Calu3 (cell line): ENCODE data around the gene PDGFA. TPM values are rescaled to one million over a fixed set of nuclear protein-coding genes. Genes with fewer than 3 reads are reported as not detected.

Experiments
- BruUV-seq: library from RNA; stranded (reverse); fragments of 400-500 nt; replicated peaks from 2 replicates; lab custom pipeline; 2021; lab: Mats Ljungman, UMichigan
- CTCF ChIA-PET: fragments of 300-600 bp; sonication (Branson Sonifier 250); formaldehyde crosslinking; loops from one replicate; lab custom pipeline; 2022; ENCODE audit warnings: antibody characterized with exemption; lab: Charles Lee
- DNase-seq: peaks from one replicate; pipeline ENCODE4 v3.0.0; 2022
- H3K27ac Mint-ChIP-seq: one replicate; pipeline ENCODE4 v1.8.0; 2022; ENCODE audit warnings: mixed read lengths; ENCODE audit not compliant: unreplicated experiment
- H3K27me3 Mint-ChIP-seq: one replicate; pipeline ENCODE4 v1.8.0; 2022; ENCODE audit warnings: mixed read lengths; ENCODE audit not compliant: unreplicated experiment
- H3K36me3 Mint-ChIP-seq: one replicate; pipeline ENCODE4 v1.8.0; 2022; ENCODE audit warnings: mild to moderate bottlenecking, moderate library complexity, mixed read lengths; ENCODE audit not compliant: insufficient read depth, unreplicated experiment
- H3K4me1 Mint-ChIP-seq: one replicate; pipeline ENCODE4 v1.8.0; 2022; ENCODE audit warnings: mild to moderate bottlenecking, low read depth, mixed read lengths; ENCODE audit not compliant: unreplicated experiment
- H3K4me3 Mint-ChIP-seq: one replicate; pipeline ENCODE4 v1.8.0; 2022; ENCODE audit warnings: mild to moderate bottlenecking, low read depth, moderate library complexity, mixed read lengths; ENCODE audit not compliant: unreplicated experiment
- H3K9me3 Mint-ChIP-seq: one replicate; pipeline ENCODE4 v1.8.0; 2022; ENCODE audit warnings: low read depth, mixed read lengths; ENCODE audit not compliant: unreplicated experiment
- intact Hi-C: fragments of 100-400 bp; cut with micrococcal nuclease; formaldehyde crosslinking; loops from one replicate; pipeline ENCODE4 v1.10.0; 2022; ENCODE audit not compliant: unreplicated experiment
- total RNA-seq: library from RNA; stranded (reverse); gene quantifications from 2 replicates; pipeline ENCODE4 v1.2.3, GENCODE V29; 2022
- TF ChIP-seq, protein P1 (sequence below): fragments of 200-600 bp; IDR thresholded peaks from one replicate; pipeline ENCODE4 v1.8.0; 2022; ENCODE audit warnings: antibody characterized with exemption; ENCODE audit not compliant: unreplicated experiment

The PDGFA gene
- total RNA-seq, 1 experiment from 2014 or later, result 4.5 TPM

DNA sequence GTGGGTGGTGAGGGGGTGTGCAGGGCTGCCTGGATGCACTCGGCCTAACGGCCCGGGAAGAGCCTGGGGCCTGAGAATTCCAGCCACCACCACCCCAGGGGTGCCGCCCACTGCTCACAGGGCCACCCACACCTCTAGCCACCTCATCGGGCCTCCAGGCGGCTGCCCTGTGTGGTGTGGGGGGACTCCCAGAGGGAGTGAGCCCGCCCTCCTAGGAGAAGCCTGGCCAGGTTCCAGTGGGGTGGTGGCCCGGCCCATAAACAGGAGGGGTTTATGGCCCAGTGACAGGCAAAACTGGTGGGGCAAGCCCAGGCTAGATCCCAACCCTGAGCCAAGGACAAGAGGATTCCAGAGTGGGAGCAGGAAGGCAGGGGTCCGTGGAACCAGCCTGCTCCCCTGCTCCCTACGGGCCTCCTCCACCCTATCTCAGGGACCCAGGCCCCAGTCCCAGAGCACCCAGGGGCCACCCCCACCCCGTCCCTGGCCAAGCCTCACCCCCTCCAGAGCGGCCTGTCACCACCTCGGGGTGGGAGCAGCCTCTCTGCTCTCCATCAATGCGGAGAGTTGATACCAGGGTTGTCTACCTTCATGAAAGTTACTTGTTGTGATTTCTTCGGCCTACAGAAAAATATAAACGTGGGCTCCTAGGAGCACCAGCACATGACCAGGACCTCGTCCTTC lies 20.2 kb upstream of the PDGFA start:
- no peaks in the 10 kb centered on the region for H3K9me3 Mint-ChIP-seq
- DNase-seq, result peak; percentile 92
- intact Hi-C loops, result no loop called here
- CTCF ChIA-PET, result interaction anchor here (1.0 kb wide), 1 partner anchor 13 kb away, joined by 3 read pairs; no protein-coding TSS in a partner anchor
- peaks cover 39% of the 10 kb centered on the region for H3K36me3 Mint-ChIP-seq
- H3K27ac Mint-ChIP-seq, result peak overlapping the region; percentile 69
- peak overlapping the region; percentile 49 for H3K4me3 Mint-ChIP-seq
- TF ChIP-seq, protein P1, sequence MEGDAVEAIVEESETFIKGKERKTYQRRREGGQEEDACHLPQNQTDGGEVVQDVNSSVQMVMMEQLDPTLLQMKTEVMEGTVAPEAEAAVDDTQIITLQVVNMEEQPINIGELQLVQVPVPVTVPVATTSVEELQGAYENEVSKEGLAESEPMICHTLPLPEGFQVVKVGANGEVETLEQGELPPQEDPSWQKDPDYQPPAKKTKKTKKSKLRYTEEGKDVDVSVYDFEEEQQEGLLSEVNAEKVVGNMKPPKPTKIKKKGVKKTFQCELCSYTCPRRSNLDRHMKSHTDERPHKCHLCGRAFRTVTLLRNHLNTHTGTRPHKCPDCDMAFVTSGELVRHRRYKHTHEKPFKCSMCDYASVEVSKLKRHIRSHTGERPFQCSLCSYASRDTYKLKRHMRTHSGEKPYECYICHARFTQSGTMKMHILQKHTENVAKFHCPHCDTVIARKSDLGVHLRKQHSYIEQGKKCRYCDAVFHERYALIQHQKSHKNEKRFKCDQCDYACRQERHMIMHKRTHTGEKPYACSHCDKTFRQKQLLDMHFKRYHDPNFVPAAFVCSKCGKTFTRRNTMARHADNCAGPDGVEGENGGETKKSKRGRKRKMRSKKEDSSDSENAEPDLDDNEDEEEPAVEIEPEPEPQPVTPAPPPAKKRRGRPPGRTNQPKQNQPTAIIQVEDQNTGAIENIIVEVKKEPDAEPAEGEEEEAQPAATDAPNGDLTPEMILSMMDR, result peak; percentile 11
- H3K4me1 Mint-ChIP-seq, result peaks cover 50% of the 10 kb centered on the region
- no TSS peak for BruUV-seq
- peaks cover 10% of the 10 kb centered on the region for H3K27me3 Mint-ChIP-seq

- peaks cover 50% of the 10 kb centered on the region for H3K4me1 Mint-ChIP-seq
- peaks cover 39% of the 10 kb centered on the region for H3K36me3 Mint-ChIP-seq
- H3K27ac Mint-ChIP-seq, result peak overlapping the region; percentile 69
- CTCF ChIA-PET, result interaction anchor here (0.9 to 1.0 kb wide), 2 partner anchors 35 to 98 kb away, joined by 4 read pairs; no protein-coding TSS in a partner anchor
- no TSS peak for BruUV-seq
- H3K27me3 Mint-ChIP-seq, result peaks cover 18% of the 10 kb centered on the region
- no peaks in the 10 kb centered on the region for H3K9me3 Mint-ChIP-seq
- DNase-seq, result peak; percentile 61
- H3K4me3 Mint-ChIP-seq, result peak overlapping the region; percentile 49
- intact Hi-C loops, result no loop called here
- TF ChIP-seq, protein P1, result no peak
Measured at GRCh38 chr7:538764-539685, 19.4 kb upstream of the PDGFA start.

DNA sequence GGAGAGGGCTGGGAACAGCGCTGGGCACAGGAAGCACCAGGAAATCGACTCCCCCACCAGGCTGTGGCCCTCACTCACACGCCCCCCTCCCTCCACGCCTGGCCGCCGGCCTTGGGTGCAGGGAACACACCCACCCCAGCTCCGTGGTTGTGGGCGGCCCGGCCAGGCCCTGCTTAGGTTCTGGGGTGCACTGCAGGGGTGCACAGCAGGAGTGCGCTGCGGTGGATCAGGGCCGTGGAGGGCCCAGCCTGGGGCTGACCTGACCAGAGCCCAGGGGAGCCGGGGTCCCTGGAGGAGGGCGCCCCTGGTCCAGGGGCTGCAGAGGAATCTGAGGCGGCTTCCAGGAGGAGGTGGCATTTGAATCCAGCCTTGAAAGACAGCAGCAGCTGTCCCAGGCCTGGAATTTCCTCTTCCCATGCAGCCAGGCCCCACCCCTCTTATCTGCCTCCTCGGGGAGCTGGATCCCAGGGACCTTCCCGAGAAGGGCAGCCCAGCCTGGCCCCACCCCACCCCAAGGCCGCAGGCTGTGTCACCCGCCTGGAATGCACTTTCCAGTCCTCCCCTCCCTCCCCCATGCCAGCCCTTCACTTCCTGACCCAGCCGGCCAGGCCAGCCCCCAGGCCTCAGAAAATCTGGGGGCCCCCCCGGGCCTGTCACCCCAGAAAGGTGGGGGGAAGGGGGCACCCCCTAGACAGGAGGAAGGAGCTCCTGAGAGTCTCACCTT lies 18.4 kb upstream of the PDGFA start:
- Mint-ChIP-seq H3K4me1 (peaks cover 41% of the 10 kb centered on the region), H3K36me3 (peaks cover 32% of the 10 kb centered on the region), H3K4me3 (peak overlapping the region; percentile 49), H3K9me3 (no peaks in the 10 kb centered on the region), H3K27ac (peak overlapping the region; percentile 69), H3K27me3 (peaks cover 28% of the 10 kb centered on the region)
- CTCF ChIA-PET, result interaction anchor here (0.9 to 1.3 kb wide), 3 partner anchors 20 to 99 kb away, joined by 4 read pairs; no protein-coding TSS in a partner anchor
- intact Hi-C loops, result no loop called here
- peak; percentile 94 for DNase-seq
- BruUV-seq, result no TSS peak
- TF ChIP-seq, protein P1, result no peak

GRCh38 chr7:536231-536630 lies 16.6 kb upstream of the PDGFA start:
- no peak overlapping the region for H3K4me3 Mint-ChIP-seq

More at GRCh38 chr7:536231-536630, 16.6 kb upstream of the PDGFA start:
- no peak overlapping the region for H3K27ac Mint-ChIP-seq
- TF ChIP-seq, protein P1, result no peak
- no peaks in the 10 kb centered on the region for H3K9me3 Mint-ChIP-seq
- peaks cover 42% of the 10 kb centered on the region for H3K27me3 Mint-ChIP-seq
- BruUV-seq, result no TSS peak
- peaks cover 23% of the 10 kb centered on the region for H3K4me1 Mint-ChIP-seq
- intact Hi-C loops, result no loop called here
- DNase-seq, result no peak
- CTCF ChIA-PET, result no interaction called here
- peaks cover 27% of the 10 kb centered on the region for H3K36me3 Mint-ChIP-seq
